Bone marrow (tissue), 2 donors: ENCODE results near the gene ARHGEF7.
"Not testable (repeated sequence)": the region's sequence is repeated elsewhere in the genome, so short reads cannot be mapped to it uniquely, and the experiment has no call there.

Source experiments
- DNase-seq, 2 donors: peaks; one replicate each; lab custom pipeline; 2025; lab: John Stamatoyannopoulos, UW

Gene ARHGEF7

DNA sequence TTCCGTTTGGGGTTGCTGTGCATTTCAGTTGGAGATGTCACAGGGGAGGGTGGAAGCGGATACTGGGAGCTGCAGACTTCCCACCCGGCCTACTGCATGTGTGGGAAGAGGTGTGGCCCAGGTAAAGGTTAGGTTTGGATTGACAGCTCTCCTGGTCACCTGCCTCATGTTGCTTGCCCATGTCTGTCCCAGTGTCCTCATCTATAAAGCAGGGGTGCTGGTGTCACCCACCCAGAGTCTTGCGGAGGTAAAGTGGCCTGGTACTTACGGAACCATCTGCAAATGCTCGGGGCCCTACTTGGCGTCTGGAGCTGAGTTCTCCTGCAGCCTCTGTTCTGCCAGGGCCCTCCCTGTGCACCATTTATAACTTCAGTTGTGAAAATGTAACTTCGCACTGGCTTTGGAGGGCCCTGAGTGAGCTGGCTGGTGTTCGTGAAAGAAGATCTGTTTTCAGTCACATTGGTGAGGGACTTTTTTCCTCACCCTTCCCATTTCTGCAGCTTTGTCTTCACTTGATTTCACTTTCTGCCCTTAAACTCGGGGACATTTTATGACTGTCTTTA is 140.2 kb downstream of the ARHGEF7 start:
- DNase-seq, result no peak

DNA sequence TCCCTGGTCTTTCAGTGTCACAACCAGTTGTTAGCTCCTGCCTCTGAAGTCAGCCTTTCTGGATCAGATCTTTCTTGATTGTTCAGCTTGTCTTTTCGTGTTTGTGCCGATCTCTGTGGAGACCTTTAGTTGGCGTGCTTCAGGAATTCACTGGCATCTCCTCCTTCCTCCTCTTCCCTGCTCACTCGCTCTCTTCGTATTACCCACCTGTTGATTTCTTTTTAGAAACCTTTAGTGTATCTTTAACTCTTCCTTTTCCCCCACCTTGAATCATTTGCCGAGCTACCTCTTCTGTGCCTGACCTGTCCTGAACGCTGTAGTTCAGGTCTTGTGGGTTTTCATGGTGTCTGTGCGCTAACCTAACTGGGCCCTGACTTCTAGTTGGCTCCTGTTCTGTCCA is 141.3 kb downstream of the ARHGEF7 start:
- no peak for DNase-seq

DNA sequence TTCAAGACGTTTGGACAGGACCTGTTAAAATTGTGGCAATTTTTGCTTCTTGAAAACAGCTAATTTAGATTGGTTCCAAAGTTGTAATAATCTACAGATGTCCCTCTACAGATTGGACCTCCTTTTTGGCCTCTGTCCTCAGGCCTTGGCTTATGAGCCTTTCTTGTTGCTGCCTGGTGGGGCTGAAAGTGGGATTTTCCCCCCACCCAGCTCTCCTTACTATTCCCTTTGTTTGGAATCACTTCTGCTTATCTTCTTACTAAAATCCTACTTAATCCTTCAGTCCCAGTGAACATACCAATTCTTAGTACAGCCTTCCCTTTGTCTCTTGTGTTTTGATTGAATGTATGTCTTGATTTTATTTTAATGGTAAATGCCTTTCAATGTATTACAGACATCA is 141.8 kb downstream of the ARHGEF7 start:
- no peak for DNase-seq

DNA sequence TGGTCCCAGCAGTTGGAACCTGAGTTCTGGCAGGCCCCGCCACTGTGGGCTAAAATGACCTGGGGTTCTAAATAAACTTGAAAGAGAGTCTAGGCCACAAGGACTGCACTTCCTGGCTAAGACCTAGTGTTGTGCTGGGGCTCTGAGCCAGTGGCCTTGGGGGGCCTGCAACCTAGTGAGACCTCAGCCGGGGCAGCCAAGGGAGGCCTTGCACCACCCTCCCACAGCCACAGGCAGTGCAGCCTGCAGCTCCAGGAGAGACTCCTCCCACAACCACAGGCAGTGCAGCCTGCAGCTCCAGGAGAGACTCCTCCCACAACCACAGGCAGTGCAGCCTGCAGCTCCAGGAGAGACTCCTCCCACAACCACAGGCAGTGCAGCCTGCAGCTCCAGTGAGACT is 142.8 kb downstream of the ARHGEF7 start:
- DNase-seq, result not testable (repeated sequence)

DNA sequence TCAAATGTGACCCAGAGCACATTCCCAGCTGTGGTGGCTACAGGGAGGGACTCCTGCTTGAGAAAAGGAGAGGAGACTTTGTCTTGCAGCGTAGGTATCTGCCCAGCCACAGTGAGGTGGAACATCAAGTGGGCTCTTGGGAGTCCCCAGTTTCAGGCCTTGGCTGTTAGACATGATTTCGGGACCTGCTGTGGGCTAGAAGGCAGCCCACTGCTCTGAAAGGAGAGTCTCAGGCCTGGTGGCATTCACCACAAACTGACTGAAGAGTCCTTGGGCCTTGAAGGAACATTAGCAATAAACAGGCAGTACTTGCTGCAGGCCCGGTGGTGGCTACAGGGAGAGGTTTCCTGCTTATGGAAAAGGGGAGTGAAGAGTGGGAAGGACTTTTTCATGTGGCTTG is 143.5 kb downstream of the ARHGEF7 start:
- no peak for DNase-seq

DNA sequence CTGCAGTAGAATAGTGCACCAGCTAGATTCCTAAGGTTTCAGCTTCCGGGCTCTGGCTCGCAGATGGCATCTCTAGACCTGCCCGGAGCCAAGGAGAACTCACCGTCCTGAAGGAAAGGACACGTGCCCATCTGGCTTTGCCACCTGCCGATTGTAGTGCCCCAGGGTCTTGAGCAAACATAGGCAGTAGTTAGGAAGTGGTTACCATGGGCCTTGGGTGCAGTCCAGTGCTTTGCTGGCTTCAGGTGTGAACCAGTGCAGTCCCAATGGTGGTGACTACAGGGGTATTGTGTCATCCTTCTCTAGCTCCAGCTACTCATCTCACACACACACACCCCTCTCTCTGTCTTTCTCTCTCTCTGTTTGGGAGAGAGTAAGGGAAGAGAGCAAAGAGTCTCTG is 143.9 kb downstream of the ARHGEF7 start:
- DNase-seq, result no peak

DNA sequence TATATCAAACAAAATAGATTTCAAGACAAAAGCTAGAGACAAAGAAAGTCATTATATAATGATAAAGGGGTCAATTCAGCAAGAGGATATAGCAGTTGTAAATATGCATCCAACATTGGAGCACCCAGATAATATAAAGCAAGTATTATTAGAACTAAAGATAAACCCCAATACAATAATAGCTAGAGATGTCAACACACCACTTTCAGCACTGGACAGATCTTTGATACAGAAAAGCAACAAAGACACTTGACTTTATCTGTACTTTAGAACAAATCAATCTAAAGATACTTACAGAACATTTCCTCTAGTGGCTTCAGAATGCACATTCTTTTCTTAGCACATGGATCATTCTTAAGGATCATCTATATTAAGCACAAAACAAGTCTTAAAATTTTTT is 146.2 kb downstream of the ARHGEF7 start:
- DNase-seq, result no peak

DNA sequence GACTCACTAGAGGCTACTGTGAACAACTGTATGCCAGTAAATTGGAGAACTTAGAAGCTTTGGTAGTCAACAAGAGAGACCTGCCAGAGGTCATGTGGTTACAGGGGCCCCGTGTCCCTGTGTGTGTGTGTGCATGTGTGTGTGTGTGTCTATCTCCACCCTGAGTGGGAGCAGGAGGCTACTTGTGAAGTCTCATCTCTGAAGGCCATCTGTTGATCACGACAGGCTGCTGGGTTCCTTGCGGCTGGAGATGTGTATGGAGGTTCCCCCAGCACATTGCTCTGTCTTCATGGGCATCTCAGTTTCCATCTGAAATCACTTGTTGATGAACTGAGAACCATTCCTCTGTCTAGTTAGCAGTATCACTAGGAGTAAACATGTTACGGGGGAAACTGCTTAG is 147.2 kb downstream of the ARHGEF7 start:
- DNase-seq, result no peak

DNA sequence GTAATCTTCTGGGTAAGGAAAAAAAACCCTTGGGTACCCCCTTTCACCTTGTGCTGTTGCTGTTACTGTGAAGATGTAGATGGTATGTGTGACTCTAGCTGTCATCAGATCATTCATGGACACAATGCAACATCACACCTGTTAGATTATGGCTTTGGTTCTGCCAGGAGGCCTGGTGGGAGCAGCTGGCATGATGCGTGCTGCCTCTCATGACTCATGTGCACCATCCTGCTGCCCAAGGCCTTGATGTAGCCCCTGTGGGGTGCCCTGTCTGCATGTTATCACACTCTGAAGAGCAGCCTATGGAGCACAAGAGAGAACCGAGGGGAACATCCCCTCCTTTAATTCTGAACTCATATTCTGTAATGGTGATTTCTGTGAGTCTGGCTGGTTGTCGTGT is 147.6 kb downstream of the ARHGEF7 start:
- no peak for DNase-seq

DNA sequence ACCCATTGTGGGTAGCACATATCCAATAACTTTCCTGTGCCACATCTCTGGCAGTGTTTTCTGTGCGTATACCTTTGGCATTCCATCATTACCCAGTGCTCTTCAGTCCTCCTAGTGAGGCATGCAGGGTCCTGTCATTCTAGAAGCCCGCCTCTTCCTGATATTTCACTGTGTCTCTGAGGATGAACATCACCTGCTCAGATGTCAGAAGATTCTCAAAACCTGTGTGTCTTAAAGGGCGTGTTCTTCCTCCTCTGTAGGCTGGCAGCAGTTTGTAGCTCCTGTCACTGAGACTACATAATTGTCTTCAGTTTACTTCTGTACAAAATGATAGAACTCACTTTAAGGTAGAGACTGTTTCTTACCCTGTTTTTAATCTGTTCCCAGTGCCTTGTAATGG is 148.5 kb downstream of the ARHGEF7 start:
- no peak for DNase-seq

DNA sequence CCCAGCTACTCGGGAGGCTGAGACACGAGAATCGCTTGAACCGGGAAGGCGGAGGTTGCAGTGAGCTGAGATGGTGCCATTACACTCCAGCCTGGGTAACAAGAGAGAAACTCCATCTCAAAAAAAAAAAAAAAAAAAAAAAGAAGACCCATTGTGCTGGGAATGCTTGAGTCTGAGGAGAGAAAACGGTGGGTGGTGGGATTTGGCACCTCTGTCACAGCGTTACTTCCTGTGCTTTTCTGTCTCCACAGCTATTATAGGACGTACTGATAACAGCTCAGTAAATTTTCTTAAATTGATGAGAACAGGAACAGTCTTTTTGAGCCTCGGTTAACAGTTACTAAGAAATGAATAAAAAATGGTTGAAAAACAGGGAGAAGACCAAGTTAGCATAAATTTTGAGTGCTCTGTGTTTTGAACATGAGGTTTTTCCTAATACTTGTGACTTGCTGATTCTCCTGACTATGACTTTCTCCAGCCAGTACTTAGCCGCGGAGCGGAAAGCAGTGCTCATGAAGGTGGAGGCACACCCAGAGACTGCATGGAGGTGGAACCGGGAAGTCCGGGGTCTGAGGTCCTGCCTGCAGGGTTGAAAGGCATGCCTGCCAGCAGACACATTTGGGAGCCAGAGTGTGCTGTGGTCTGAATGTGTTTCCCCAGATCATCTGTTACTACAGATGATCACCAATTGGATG is 150.0 kb downstream of the ARHGEF7 start:
- no peak for DNase-seq

DNA sequence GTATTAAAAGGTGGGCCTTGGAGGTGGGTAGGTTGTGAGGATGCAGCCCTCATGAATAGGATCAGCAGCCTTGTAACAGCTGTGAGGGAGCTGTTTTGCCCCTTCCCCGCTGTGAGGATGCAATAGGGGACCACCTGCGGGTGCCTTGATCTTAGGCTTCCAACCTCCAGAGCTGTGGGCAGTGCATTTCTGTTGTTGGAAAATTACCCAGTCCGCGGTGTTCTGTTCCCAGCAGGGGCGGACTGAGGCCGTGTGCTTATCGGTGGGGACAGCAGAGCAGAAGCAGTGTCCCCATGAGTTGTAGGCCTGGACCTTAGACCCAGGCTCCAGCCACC is 150.6 kb downstream of the ARHGEF7 start:
- DNase-seq, result no peak

DNA sequence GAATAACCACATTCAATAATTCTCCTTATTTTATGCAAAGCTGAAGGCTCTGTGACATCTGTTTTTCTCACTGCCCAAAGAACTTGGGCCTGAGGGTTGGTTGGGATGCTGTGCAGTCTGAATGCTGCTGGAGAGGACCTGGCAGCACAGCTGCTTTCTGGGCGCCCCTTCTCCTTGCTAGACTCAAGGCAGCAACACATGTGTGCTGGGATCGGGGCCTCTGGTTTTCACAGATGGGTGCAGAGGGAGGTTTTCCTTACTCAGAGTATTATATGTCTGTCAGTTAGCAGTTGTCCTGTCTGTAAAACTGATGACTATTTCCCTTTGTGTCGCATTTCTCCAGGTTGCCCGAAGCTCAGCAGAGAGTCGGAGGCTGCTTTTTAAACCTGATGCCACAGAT is 152.1 kb downstream of the ARHGEF7 start:
- no peak for DNase-seq

DNA sequence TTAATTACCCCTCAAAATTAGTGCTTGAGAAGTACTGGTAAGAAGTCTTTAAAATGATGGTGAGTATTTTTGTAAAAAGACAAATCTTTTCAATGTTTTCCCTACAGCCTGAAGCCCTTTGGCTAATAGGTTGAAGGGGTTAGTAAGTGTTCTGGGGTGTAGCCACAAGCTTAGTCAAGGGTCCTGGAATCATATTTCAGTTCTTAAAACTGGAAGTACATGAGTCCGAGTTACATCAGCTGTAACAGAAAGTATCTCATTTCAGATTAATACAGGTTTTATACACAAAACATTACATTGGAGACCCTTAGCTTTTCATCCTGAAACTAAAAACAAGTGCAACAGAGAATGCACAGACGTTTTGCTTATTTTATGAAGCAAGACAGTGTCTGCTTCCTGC is 152.7 kb downstream of the ARHGEF7 start:
- DNase-seq, result no peak

DNA sequence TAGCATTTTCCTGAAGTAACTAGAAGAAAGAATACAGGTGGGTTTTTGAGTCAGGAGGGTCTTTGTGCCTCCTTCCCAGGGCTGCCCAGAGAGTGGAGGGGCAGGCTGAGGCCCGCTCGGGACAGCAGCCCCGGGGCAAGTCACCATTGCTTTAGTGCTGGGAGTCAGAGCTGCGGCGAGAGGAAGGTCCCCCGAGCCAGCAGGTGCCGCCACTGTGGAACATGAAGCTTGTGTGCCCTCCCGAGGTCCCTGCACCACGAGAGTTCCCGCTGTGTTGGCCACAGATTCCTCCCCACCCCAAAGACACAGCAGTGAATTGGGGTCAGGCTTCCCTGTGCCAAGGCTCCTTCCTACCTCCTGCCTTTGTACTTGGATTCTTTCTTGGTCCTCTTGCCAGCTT is 154.4 kb downstream of the ARHGEF7 start:
- DNase-seq, result no peak

DNA sequence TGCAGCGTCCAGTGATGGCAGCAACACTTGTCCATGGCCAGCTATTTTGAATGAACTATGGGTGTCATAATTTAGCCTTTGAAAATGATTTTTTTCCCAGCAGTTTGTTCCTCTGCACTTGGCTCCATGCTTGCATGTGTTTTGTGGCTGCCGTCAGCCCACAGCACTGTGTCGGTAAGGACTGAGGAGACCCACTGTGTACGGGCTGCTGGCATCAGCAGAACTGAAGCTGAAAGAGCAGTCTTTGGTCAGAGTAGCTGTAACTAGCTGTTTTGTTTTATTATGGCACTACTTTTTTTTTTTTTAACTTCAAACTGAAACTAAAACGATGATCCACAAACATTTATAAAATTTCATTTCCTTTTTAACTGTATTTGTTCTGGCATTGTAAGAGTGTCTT is 155.0 kb downstream of the ARHGEF7 start:
- no peak for DNase-seq

DNA sequence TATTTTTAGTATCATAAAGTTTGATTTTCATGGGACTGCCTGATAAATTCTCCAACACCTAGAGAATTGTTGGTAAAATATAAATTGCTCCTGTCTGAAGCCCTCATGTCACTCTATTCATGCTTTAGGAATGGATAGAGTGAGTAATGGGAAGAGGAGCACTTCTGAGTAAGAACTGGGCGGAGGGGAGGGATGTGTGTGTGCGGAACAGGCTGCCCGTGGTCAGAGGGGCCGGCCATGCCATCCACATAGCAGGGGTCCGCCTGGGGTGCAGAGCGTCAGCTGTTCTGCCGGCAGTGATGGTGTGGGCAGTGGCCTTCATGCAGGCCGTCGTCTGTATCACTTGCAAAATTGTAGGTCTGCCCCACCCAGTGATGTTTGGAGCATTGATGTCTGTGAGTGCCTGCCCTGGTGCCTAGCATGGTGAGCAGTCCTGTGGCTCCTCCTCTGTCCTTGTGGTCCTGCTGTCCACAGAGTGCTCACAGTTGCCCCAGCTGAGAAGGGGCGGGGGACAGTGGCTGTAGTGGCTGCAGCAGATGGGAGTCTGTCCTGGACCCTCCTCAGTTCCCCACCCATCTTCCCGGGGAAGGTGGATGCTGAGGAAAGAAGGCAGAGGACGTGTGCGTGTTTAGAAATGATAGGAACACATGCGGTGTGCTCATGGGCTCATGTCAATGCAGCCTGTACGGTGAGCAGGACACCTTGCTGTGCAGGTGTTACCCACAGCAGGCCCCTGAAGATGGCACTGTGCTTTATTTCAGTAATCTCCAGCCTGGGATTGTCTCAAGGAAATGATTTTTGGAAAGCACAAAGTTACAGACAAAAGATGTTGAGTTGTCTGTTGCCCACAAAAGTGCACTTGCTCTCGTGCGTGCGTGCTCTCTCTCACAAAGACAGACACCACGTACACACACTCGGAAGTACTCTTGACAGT is 155.9 kb downstream of the ARHGEF7 start:
- DNase-seq, result no peak

DNA sequence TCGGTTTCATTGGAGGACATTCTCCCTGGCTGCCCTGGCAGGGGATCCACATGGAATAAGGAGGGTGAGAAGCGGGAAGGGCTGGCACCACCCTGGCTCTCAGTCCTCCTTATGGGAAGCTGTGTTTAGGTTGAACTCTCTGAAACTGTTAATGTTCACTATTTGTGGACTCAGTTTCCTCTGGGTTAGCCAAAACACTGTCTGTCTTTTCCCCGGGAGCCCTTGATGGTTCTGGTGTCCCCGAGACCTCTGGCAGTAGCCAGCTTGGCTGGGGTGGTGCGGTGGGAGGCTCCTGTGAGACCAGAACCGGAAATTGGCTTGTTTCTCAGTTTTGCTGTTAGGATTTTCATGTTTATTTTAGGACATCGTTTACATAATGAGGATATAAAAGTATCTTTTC is 157.0 kb downstream of the ARHGEF7 start:
- DNase-seq, result no peak

DNA sequence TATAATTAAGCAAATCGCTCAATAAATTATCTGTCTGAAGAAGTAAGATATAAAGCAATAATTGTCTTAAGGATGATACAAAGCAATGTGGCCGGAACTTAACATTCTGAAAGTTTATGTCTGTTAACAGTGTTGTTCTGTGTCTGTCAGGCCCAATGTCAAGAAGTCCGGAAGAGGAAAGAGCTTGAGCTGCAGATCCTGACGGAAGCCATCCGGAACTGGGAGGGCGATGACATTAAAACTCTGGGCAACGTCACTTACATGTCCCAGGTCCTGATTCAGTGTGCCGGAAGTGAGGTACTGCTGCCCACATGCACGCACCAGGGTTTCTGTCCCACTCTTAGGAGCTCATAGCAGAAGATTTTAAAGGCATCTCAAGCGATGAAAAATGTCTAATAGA is 160.3 kb downstream of the ARHGEF7 start:
- DNase-seq, result no peak

DNA sequence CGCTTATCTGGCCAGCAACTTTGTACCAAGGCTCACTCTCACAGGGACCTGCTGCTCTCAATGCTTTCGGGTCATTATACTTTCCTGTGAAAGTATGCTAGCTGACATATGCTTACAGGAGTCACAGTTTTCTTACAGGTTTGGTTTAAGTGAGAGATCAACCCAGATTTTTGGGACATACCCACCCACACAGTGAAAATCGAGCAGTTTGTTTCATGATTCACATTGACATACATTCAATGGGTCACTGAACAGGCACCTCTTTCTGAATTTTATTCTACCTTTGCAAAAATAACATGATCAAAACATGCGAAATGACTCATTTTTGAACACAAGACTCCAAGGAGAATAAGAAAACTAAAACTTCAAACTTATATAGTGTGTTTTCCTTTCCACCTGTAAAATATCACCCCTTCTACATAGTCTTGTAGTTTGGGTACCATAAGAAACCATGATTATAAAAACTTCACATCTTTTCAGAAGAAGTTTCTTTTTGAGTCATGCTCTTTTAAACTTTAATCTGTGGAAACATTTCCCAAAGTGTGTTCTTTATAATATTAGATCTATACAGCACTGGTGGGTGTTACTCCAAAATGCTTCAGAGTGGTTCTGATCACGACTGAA is 161.0 kb downstream of the ARHGEF7 start:
- DNase-seq, result no peak

DNA sequence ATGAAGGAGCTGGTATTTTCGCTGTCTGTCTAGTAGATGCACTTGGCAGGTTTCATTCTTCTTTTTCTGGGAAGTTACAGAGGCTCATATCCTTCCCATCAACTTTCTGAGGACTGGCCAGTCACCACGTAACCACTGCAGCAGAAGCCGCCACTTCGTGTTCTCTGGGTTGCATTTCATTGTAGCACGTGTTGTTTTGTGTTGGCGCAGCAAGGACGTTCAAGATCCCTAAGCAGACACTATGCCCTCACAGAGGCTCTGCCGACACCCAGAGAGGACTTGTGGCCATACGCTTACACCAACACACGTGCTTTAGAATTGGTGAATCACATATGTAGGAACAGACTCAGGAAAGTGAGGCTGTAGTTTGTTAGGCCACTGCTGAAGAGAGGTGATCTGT is 163.1 kb downstream of the ARHGEF7 start:
- DNase-seq, result no peak

DNA sequence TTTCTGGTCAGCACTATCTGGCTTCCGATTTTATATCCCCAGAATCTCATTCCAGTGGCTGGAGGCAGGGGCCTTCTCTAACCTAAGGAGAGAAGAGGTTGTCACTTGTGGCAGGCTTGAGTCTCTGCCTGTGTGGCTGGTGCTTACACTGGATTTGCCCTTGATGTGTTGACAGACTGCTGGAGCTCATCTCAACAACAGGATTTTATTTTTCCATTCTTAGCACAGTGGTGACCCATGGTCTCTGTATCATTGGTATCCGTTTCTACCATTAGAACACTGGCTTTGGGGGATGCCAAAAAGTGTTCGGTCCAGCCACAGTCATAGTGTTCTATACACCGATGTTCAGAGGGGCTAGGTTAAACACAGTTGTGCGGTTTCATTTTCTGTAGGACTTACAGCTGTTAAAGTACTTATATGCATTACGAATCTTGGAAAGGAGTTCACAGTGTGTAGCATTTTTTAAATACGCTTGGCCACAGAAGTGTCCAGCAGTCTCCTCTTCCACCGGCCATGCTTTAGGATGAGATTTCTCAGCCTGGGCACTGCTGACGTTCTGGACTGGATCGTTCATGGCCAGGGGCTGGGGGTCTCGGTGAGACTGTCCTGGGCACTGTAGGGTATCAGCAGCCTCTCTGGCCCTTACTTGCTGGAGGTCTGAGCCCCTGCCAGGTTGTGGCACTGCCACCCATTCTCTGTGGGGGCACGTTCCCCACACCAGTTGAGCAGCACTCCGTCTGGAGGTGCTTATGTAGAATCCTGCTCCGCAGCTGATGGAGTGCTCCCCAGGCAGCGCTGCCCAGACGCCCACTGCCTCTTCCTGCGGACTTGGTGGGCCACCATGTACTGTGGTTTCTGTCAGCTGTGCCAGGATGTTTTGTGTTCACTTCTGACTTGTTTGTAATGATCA is 163.9 kb downstream of the ARHGEF7 start:
- DNase-seq, result no peak
